GM11168 (cell line): ENCODE data around the gene HOXC9.
"Not testable (repeated sequence)": the region's sequence is repeated elsewhere in the genome, so short reads cannot be mapped to it uniquely, and the experiment has no call there.

Experiments used
- in situ Hi-C: fragments of 300-500 bp; cut with MboI; formaldehyde crosslinking; loops from one replicate; pipeline ENCODE4 v1.12.0; 2022; ENCODE audit warnings: low sequenced_read_pairs; ENCODE audit not compliant: unreplicated experiment

Gene HOXC9

GRCh38 chr12:54036620-54037359, 36.8 kb downstream of the HOXC9 start:
- in situ Hi-C loops, result no loop called here

GRCh38 chr12:54037360-54038283, 37.7 kb downstream of the HOXC9 start:
- in situ Hi-C loops, result no loop called here

- in situ Hi-C loops, result no loop called here
Observed at GRCh38 chr12:54038284-54038870, 38.4 kb downstream of the HOXC9 start.

DNA sequence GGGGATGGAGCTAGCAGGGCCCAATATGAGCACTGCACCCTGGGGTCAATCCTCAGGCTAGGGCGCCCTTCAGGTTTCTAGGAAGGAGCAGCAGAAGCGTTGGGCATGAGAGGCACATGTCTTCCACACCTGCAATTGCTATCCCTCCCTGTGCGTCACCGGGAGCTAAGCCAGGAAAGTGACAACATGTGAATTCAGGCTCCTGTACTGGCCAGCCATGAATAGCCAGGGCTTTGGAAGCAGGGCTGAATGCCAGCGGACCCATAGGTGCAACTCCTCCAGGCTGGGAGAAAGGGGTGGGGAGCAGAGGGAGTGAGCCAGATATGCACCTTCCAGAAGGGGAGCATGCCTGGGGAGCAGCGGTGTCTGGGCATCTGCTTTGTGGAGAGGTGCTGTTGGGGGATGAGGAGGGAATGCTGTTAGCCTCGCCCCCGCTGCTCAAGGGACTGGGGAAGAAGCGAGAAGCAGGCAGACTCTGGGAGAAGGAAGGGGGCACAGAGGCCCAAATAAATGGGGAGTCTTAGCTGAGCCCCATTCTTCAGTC, 39.0 kb downstream of the HOXC9 start:
- in situ Hi-C loops, result no loop called here

GRCh38 chr12:54039417-54040147, 39.6 kb downstream of the HOXC9 start:
- in situ Hi-C loops, result no loop called here

DNA sequence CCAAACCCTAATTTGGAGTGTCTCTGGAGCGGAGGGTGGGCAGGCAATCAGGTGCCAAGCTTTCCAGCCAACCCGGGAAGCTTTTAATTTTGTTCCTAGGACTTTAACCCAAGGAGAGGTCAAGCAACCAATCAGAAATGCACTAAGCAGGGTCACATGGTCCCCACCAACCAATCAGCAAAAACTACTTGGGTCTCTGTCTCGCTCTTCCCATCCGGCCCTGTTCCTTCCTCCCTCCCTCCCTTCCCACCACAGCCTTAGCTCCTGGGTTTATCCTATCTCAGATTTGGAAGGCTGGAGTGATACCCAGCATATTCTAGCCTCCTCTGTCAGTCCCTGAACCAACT, 40.2 kb downstream of the HOXC9 start:
- in situ Hi-C loops, result no loop called here

- in situ Hi-C loops, result no loop called here
Observed at GRCh38 chr12:54040648-54041047, 40.7 kb downstream of the HOXC9 start.

DNA sequence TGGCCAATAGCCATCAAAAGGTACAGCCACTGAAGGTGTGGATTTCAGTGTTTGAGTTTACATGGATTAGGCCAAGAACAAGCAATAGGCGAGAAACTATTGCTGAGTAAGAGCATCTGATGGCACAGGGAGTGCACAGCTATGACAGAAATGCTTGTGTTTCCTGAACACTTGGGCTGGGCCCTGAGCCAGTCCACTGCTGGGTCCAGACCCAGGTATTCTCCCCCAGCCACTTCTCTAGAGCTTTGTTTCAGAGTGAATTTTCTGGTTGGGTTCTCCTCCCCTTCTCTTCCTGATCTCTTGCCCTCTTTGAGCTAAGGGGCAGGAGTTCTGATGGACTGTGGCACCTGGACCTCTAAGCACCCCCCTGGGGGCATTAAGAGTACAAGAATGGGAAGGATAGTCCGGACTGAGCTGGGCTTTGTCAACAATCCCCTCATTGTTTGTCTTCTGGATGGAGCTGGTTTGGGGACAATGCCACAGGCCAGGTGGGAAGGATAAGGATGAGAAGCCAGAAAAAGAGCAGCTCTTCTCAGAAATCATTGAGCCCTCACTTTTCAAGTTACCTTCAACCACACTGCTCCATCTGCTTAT, 41.2 kb downstream of the HOXC9 start:
- in situ Hi-C loops, result no loop called here

GRCh38 chr12:54042033-54042432, 42.1 kb downstream of the HOXC9 start:
- in situ Hi-C loops, result not testable (repeated sequence)

DNA sequence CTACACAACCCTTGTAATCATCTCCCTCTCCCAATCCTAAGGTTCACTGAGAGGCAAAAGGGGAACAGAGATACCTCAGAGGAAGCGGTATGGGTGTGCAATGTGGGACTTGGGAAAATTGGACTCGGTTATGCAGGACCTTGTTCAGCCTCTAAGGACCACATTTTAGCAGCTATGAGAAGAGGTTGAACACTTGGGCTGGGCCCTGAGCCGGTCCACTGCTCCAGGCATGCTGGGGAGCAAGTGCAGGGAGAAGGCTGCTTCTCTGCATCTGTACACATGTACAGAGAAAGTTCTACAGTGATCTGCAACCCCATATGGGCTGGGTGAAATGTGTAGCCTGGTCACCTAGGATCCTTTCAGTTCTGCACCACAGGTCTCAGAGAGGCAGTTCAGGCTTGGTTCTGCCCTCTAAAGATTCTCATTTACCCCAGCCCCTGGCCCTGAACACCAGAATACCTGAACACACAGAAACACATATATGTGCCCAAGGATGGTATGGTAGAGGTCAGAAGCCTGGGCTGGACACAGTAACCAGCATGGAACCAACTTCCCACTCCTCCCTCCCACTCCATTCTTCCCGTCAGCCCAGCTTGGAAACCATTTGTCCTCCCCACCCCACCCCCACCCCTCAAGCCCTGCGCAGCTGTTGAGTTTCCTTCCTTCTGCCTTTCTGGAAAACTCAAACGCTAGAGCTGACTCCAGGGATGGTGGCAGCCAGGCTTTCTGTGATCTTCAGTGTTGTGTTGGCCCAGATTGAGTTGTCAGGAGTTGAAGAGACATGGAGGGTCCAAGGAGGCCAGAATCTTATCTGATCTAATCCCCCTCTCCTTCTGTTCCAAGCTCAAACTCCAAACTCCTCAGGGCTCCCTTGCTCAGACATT, 43.3 kb downstream of the HOXC9 start:
- in situ Hi-C loops, result no loop called here

GRCh38 chr12:54044425-54045103, 44.6 kb downstream of the HOXC9 start:
- in situ Hi-C loops, result no loop called here

GRCh38 chr12:54045401-54045800, 45.4 kb downstream of the HOXC9 start:
- in situ Hi-C loops, result no loop called here

DNA sequence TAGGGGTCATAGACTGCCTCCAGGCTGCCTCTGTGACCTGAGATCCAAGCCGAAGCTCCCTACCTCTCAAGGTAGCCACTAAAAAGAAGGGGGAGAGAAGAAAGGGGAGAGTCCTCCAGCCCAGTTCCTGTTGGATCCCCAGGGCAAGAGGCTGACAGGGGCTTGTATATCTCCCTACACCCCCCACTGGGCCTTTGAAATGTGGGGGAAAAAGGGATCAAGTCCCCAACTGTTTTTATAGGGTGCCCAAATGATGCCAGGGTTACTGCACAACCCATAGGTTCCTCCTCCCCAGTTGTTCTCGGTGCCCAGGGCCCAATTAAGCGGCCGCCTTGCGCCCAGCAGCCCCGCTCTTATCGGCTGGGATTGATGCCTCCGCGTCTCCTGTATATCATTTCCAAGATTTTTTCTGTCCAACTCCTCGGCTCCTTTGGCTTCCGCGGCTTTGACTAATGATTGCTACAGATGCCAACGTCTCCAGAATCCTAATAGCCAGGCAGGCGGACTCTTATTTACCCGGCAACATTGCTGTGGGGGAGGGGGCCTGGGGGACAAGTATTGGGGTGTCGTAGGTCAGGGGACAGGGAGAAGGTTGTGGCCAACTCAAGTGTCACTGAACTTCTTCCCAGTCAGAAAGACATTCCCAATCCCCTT, 46.0 kb downstream of the HOXC9 start:
- in situ Hi-C loops, result no loop called here

DNA sequence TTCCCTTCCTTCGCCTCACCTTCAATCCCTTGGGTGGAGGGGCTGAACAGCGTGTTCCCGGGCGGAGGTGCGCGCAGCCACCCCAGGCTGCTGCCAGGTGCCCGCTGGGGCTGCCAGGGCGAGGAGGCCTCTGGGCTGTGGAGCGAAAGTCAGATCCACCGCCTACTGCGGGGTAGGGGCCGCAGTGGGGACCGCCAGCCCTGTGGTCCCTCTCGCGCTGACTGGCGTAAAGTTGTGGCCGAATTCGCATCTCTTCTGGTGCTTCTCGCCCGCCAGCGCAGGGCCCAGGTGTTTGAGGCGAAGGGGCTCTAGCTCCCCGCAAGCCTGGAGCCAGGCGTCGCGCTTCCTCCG, 46.8 kb downstream of the HOXC9 start:
- in situ Hi-C loops, result no loop called here

DNA sequence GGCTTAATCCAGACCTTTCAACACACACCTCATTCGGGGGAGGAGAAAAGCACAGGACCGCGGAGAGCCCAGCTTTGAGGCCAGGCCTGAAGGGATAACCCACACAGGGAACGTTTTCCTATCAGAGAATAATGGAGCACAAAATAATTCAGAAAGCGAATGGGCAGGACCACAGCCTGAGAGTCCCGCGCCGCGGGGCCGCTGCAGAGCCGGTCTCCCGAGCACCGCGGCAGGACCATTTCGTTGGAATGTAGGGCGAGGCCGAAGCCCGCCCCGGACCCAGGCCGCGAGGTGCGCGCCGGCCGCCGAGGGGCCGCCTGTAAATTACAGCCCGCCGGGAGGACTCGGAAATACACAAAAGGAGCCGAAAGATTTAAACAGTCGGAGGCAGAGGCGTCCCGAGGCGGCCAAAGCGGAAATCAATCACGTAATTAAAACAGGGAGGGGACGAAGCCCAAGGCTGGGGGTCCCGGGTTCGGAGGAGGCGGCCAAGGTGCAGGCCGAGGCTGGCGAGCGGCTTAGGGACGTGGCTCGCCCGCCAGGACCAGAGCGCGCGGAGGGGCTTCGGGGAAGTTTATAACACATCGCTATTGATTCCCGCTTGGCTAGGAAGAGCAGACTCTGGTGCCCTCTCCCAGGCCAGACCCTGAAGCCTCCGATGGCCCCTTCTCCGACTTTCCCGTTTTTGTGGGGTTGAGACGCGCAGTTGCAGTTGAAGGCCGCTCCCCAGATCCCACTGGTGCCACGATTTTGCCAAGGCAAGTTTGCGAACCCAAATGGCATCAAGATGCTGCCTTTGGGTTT, 47.4 kb downstream of the HOXC9 start:
- in situ Hi-C loops, result no loop called here

- in situ Hi-C loops, result no loop called here
Observed at GRCh38 chr12:54047964-54048303, 48.0 kb downstream of the HOXC9 start.

- in situ Hi-C loops, result no loop called here
Observed at GRCh38 chr12:54048406-54049093, 48.6 kb downstream of the HOXC9 start.
